GM12891 (cell line): ENCODE measurements around the gene NGB.

ENCODE experiments used
- POLR2A ChIP-seq: IDR thresholded peaks from 2 replicates; pipeline ENCODE4 v1.6.1; 2011; ENCODE audit warnings: low read depth, low read length, control low read depth
- POLR2AphosphoS5 ChIP-seq: IDR thresholded peaks from 2 replicates; pipeline ENCODE4 v1.6.1; 2011; ENCODE audit warnings: low read depth, low read length, control low read depth
- TAF1 ChIP-seq: IDR thresholded peaks from 2 replicates; pipeline ENCODE4 v1.6.1; 2011; ENCODE audit warnings: low read depth, low read length, control low read depth

DNA sequence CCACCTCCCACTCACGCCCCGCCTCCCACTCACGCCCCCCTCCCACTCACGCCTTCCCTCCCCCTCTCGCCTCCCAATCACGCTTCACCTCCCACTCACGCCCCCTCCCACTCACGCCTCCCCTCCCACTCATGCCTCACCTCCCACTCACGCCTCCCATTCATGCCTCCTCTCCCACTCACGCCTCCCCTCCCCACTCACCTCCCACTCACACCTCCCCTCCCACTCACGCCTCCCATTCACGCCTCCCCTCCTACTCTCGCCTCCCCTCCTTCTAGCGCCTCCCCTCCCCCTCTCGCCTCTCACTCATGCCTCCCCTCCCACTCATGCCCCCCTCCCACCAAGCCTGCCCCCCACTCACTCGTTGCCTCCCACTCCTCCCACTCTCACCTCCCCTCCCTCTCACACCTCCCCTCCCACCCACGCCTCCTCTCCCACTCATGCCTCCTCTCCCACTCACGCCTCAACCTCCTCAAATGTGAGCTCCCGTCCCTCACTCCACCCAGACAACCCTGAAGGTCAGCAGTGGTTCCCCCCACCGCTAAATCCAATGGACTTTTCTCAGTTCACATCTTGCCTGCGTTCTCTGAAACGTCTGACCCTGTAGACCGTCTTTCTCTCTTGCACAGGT, 49.6 kb downstream of the NGB start:
- TF ChIP-seq POLR2A (no peak), POLR2AphosphoS5 (no peak), TAF1 (no peak)
